Measurements from ENCODE around the gene RANBP17.
"Not testable (repeated sequence)": the region's sequence is repeated elsewhere in the genome, so short reads cannot be mapped to it uniquely, and the experiment has no call there.

The RANBP17 gene

GRCh38 chr5:170865622-170866021 is 3.8 kb downstream of the RANBP17 start:
- TF ChIP-seq CTCF (IDR thresholded peaks at IDR 0.05; ENCODE audit: borderline replicate concordance, insufficient read depth, low read depth, low read length): no peak

GRCh38 chr5:170867825-170868224 is 6.0 kb downstream of the RANBP17 start:
- TF ChIP-seq CTCF (IDR thresholded peaks at IDR 0.05; ENCODE audit: borderline replicate concordance, insufficient read depth, low read depth, low read length): no peak
- H3K4me3 ChIP-seq (ENCODE audit: low read depth, low read length): no peak overlapping the region

More at GRCh38 chr5:170865622-170866021, 3.8 kb downstream of the RANBP17 start:
- H3K4me3 ChIP-seq (ENCODE audit: low read depth, low read length): no peak overlapping the region

- H3K4me3 ChIP-seq (ENCODE audit: low read depth, low read length): not testable (repeated sequence)
Observed at GRCh38 chr5:170870390-170870789, 8.6 kb downstream of the RANBP17 start.

GRCh38 chr5:170874017-170874416 is 12.2 kb downstream of the RANBP17 start:
- H3K4me3 ChIP-seq (ENCODE audit: low read depth, low read length): no peak overlapping the region
- no peak for TF ChIP-seq CTCF (IDR thresholded peaks at IDR 0.05; ENCODE audit: borderline replicate concordance, insufficient read depth, low read depth, low read length)

- no peak for TF ChIP-seq CTCF (IDR thresholded peaks at IDR 0.05; ENCODE audit: borderline replicate concordance, insufficient read depth, low read depth, low read length)
- H3K4me3 ChIP-seq (ENCODE audit: low read depth, low read length): no peak overlapping the region
Observed at GRCh38 chr5:170875811-170876210, 14.0 kb downstream of the RANBP17 start.

- no peak for TF ChIP-seq CTCF (IDR thresholded peaks at IDR 0.05; ENCODE audit: borderline replicate concordance, insufficient read depth, low read depth, low read length)
Observed at GRCh38 chr5:170880084-170880483, 18.3 kb downstream of the RANBP17 start.

GRCh38 chr5:170882345-170882744 is 20.5 kb downstream of the RANBP17 start:
- H3K4me3 ChIP-seq (ENCODE audit: low read depth, low read length): no peak overlapping the region
- TF ChIP-seq CTCF (IDR thresholded peaks at IDR 0.05; ENCODE audit: borderline replicate concordance, insufficient read depth, low read depth, low read length): no peak

More at GRCh38 chr5:170880084-170880483, 18.3 kb downstream of the RANBP17 start:
- H3K4me3 ChIP-seq (ENCODE audit: low read depth, low read length): no peak overlapping the region

GRCh38 chr5:170885256-170885655 is 23.4 kb downstream of the RANBP17 start:
- H3K4me3 ChIP-seq (ENCODE audit: low read depth, low read length): no peak overlapping the region
- TF ChIP-seq CTCF (IDR thresholded peaks at IDR 0.05; ENCODE audit: borderline replicate concordance, insufficient read depth, low read depth, low read length): no peak

All from GM12875 (cell line).